ENCODE results near the gene SLC13A3. TPM values are rescaled to one million over a fixed set of nuclear protein-coding genes. Genes with fewer than 3 reads are reported as not detected.

SLC13A3 gene
- total RNA-seq, 5 donors from 2014 or later (not counting 1 experiment from before 2014, with no cell fraction given) = 0.16 to 0.49 (median 0.33) TPM; not detected in 1

DNA sequence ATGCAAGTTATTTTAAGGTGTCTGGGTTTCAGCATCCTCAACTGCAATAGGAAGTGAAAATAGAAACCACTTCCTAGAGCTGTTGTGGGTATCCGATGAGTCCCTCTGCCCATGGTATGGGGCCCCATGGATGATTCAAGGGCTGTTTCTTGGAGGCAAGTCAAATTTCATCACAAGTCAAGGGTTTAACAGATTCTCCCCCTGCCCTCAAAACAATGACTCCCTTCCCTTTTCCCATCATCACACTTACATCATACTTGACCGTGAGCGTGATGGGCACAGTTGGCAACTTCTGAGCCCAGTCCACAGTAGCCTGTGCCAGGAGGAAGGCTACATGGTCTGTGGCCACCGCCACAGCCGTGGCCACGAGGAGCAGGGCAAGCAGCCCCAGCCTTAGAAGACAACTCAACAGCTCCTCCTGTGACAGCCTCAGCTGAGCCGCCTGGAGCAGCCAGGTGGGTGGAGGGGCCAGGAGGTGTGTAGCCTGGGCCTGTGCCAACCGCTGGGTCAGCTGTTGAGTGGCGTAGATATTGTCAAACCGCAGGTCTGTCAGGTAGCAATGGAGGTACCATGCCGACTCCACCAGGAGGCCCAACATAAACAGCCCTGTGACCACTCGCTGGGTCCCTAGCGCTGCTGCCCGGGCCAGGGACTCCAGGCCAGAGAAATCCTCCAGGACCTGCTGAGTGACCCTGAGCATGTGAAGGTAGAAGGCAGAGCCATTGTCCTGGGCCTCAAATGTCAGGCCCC, 106.0 kb downstream of the SLC13A3 start:
- H3K4me3 ChIP-seq (ENCODE audit: control insufficient read depth in 1 of 2, extremely low read depth in 1 of 2, low read length in 1 of 2) = no peak overlapping the region
- H3K27ac ChIP-seq (ENCODE audit: low read length) = no peak overlapping the region
- no peaks in the 10 kb centered on the region for H3K36me3 Mint-ChIP-seq
- H3K4me1 ChIP-seq (ENCODE audit: control insufficient read depth in 1 of 2, extremely low read depth in 1 of 2, insufficient read depth in 2 of 2, low read length in 2 of 2) = peaks cover 4 to 18% of the 10 kb centered on the region in 2 experiments
- ATAC-seq (replicated peaks in 1 of 4) (peak; percentile 31 to 64 (median 51)), DNase-seq (peak in 3 of 35 experiments; percentile 2 to 14 (median 6))
- peaks cover 2 to 12% of the 10 kb centered on the region in 2 experiments for H3K27me3 ChIP-seq (replicated peaks in 1 of 2; ENCODE audit: control insufficient read depth in 2 of 2, extremely low read depth in 1 of 2, insufficient read depth in 2 of 2, low read length in 1 of 2)
- H3K9me3 Mint-ChIP-seq = no peaks in the 10 kb centered on the region
- POLR2A ChIA-PET = no interaction called here
- peaks cover 5 to 12% of the 10 kb centered on the region in 2 donors for H3K27me3 Mint-ChIP-seq
- peaks cover 0 to 8% (median 6%) of the 10 kb centered on the region in 3 donors for H3K4me1 Mint-ChIP-seq
- no peak overlapping the region for H3K27ac Mint-ChIP-seq
- no peaks in the 10 kb centered on the region for H3K36me3 ChIP-seq (ENCODE audit: control insufficient read depth in 2 of 2, extremely low read depth in 1 of 2, insufficient read depth in 1 of 2, low read length in 1 of 2)
- 61% methylated on average over 9 of the region's 14 CpGs for WGBS (ENCODE audit: insufficient coverage)
- H3K4me3 Mint-ChIP-seq = no peak overlapping the region
- no peaks in the 10 kb centered on the region for H3K9me3 ChIP-seq
- CTCF ChIA-PET = no interaction called here

DNA sequence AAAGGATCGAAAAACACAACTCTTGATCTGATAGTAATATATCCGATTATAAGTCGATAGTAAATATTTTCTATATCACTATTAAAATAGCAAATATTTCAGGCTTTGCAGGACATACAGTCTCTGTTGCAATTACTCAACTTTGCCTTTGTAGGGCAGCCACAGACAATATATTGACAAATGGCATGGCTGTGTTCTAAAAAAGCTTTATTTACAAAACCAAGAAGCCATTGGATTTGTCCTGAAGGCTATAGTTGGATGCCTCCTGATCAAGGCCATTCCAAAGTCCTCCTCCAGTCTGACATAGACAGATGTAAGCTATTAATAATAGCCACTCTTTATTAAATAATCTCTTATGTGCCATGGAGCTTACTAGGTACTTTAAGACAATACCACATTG, 106.7 kb downstream of the SLC13A3 start:
- Mint-ChIP-seq H3K4me3 (no peak overlapping the region), H3K27ac (no peak overlapping the region)
- POLR2A ChIA-PET = interaction anchor here in 1 of 2 donors (0.5 kb wide), 1 partner anchor 38 kb away, joined by 10 read pairs; no protein-coding TSS in a partner anchor

GRCh38 chr20:46543959-46544358, 107.3 kb downstream of the SLC13A3 start:
- no peaks in the 10 kb centered on the region for H3K9me3 ChIP-seq
- peaks cover 10 to 16% of the 10 kb centered on the region in 2 donors for H3K27me3 Mint-ChIP-seq
- H3K9me3 Mint-ChIP-seq = no peaks in the 10 kb centered on the region
- no peaks in the 10 kb centered on the region for H3K36me3 ChIP-seq (ENCODE audit: control insufficient read depth in 2 of 2, extremely low read depth in 1 of 2, insufficient read depth in 1 of 2, low read length in 1 of 2)
- peaks cover 4 to 12% of the 10 kb centered on the region in 2 experiments for H3K27me3 ChIP-seq (replicated peaks in 1 of 2; ENCODE audit: control insufficient read depth in 2 of 2, extremely low read depth in 1 of 2, insufficient read depth in 2 of 2, low read length in 1 of 2)
- no peak for DNase-seq
- no peak overlapping the region for H3K4me3 Mint-ChIP-seq
- H3K4me1 ChIP-seq (ENCODE audit: control insufficient read depth in 1 of 2, extremely low read depth in 1 of 2, insufficient read depth in 2 of 2, low read length in 2 of 2) = peaks cover 4 to 18% of the 10 kb centered on the region in 2 experiments
- H3K4me1 Mint-ChIP-seq = peaks cover 0 to 8% (median 6%) of the 10 kb centered on the region in 3 donors
- ChIA-PET CTCF (no interaction called here), POLR2A (no interaction called here)
- H3K27ac ChIP-seq (ENCODE audit: low read length) = no peak overlapping the region
- ATAC-seq (replicated peaks in 1 of 4) = no peak
- no peak overlapping the region for H3K4me3 ChIP-seq (ENCODE audit: control insufficient read depth in 1 of 2, extremely low read depth in 1 of 2, low read length in 1 of 2)
- H3K27ac Mint-ChIP-seq = no peak overlapping the region
- no CpG with 5 or more reads among the region's 1 CpG for WGBS (ENCODE audit: insufficient coverage)
- H3K36me3 Mint-ChIP-seq = no peaks in the 10 kb centered on the region

More for the DNA sequence above, 106.7 kb downstream of the SLC13A3 start:
- H3K9me3 Mint-ChIP-seq = no peaks in the 10 kb centered on the region
- no peak for DNase-seq
- Histone ChIP-seq H3K27ac (ENCODE audit: low read length) (no peak overlapping the region), H3K36me3 (ENCODE audit: control insufficient read depth in 2 of 2, extremely low read depth in 1 of 2, insufficient read depth in 1 of 2, low read length in 1 of 2) (no peaks in the 10 kb centered on the region), H3K4me3 (ENCODE audit: control insufficient read depth in 1 of 2, extremely low read depth in 1 of 2, low read length in 1 of 2) (no peak overlapping the region), H3K4me1 (ENCODE audit: control insufficient read depth in 1 of 2, extremely low read depth in 1 of 2, insufficient read depth in 2 of 2, low read length in 2 of 2) (peaks cover 4 to 18% of the 10 kb centered on the region in 2 experiments), H3K27me3 (replicated peaks in 1 of 2; ENCODE audit: control insufficient read depth in 2 of 2, extremely low read depth in 1 of 2, insufficient read depth in 2 of 2, low read length in 1 of 2) (peaks cover 2 to 12% of the 10 kb centered on the region in 2 experiments), H3K9me3 (no peaks in the 10 kb centered on the region)
- WGBS (ENCODE audit: insufficient coverage) = no CpG with 5 or more reads among the region's 3 CpGs
- CTCF ChIA-PET = interaction anchor here in 1 of 2 donors (0.5 kb wide), 1 partner anchor 30 kb away, joined by 3 read pairs; no protein-coding TSS in a partner anchor
- H3K27me3 Mint-ChIP-seq = peaks cover 5 to 12% of the 10 kb centered on the region in 2 donors
- H3K4me1 Mint-ChIP-seq = peaks cover 0 to 8% (median 6%) of the 10 kb centered on the region in 3 donors
- H3K36me3 Mint-ChIP-seq = no peaks in the 10 kb centered on the region
- no peak for ATAC-seq (replicated peaks in 1 of 4)

DNA sequence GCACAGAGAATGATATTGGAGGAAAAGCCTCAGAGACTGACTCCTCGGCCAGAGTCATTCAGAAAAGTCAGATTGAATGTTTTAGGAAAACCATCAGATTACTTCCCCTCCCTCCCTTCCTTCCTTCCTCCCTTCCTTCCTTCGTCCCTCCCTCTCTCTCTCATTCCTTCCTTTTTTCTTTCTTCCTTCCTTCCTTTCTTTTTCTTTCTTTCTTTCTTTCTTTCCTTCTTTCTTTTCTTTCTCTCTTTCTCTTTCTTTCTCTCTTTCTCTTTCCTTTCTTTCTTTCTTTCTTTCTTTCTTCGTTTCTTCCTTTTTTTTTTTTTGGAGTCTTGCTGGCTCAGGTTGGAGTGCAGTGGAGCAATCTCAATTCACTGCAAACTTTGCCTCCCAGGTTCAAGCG, 108.2 kb downstream of the SLC13A3 start:
- WGBS (ENCODE audit: insufficient coverage) = 79% methylated on average over 1 of the region's 4 CpGs
- H3K4me1 ChIP-seq (ENCODE audit: control insufficient read depth in 1 of 2, extremely low read depth in 1 of 2, insufficient read depth in 2 of 2, low read length in 2 of 2) = peaks cover 4 to 18% of the 10 kb centered on the region in 2 experiments
- ATAC-seq (replicated peaks in 1 of 4) (no peak), DNase-seq (no peak)
- peaks cover 5 to 12% of the 10 kb centered on the region in 2 experiments for H3K27me3 ChIP-seq (replicated peaks in 1 of 2; ENCODE audit: control insufficient read depth in 2 of 2, extremely low read depth in 1 of 2, insufficient read depth in 2 of 2, low read length in 1 of 2)
- peaks cover 0 to 8% (median 6%) of the 10 kb centered on the region in 3 donors for H3K4me1 Mint-ChIP-seq
- no peak overlapping the region for H3K4me3 ChIP-seq (ENCODE audit: control insufficient read depth in 1 of 2, extremely low read depth in 1 of 2, low read length in 1 of 2)
- no peaks in the 10 kb centered on the region for H3K36me3 ChIP-seq (ENCODE audit: control insufficient read depth in 2 of 2, extremely low read depth in 1 of 2, insufficient read depth in 1 of 2, low read length in 1 of 2)
- no peaks in the 10 kb centered on the region for H3K9me3 ChIP-seq
- no peaks in the 10 kb centered on the region for H3K36me3 Mint-ChIP-seq
- no peaks in the 10 kb centered on the region for H3K9me3 Mint-ChIP-seq
- ChIA-PET CTCF (no interaction called here), POLR2A (no interaction called here)
- H3K4me3 Mint-ChIP-seq = no peak overlapping the region
- peaks cover 13 to 24% of the 10 kb centered on the region in 2 donors for H3K27me3 Mint-ChIP-seq
- no peak overlapping the region for H3K27ac ChIP-seq (ENCODE audit: low read length)
- no peak overlapping the region for H3K27ac Mint-ChIP-seq

DNA sequence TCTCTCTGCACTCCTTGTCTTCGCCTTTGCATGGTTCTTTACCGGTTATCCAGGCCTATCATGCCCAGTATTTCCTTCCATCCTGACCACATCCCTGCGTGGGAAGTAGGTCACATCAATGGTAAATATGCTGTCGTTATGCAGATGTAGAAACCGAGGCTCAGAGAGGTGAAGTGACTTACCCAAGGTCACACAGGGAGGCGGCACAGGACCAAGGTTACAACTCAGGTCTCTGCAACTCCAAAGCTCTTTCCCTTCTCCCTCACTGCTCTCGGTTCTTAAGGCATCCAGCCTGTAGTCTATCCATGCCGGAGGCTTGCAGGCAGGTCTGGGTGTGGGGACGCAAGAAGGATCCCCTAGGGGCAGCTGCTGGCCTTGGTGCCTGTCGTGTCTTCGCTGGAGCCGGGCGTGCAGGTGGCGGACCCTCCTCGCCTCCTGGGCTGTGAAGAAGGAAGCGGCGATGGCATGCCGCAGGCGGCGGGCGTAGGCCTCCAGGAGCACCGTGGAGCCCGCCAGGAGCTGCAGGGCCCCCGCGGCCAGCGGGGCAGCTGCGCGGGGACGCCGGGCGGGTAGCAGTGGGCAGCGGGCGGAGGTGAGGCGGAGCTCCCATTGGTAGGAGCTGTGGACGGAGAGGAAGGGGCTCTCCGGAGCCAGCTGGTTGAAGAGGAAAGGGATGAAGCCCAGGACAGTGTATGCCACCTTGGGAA, 109.9 kb downstream of the SLC13A3 start:
- H3K27me3 Mint-ChIP-seq = peaks cover 17 to 29% of the 10 kb centered on the region in 2 donors
- H3K9me3 Mint-ChIP-seq = no peaks in the 10 kb centered on the region
- H3K4me3 ChIP-seq (ENCODE audit: control insufficient read depth in 1 of 2, extremely low read depth in 1 of 2, low read length in 1 of 2) = no peak overlapping the region
- H3K36me3 Mint-ChIP-seq = no peaks in the 10 kb centered on the region
- H3K27ac ChIP-seq (ENCODE audit: low read length) = no peak overlapping the region
- peaks cover 5 to 23% of the 10 kb centered on the region in 2 experiments for H3K27me3 ChIP-seq (replicated peaks in 1 of 2; ENCODE audit: control insufficient read depth in 2 of 2, extremely low read depth in 1 of 2, insufficient read depth in 2 of 2, low read length in 1 of 2)
- H3K4me1 Mint-ChIP-seq = peaks cover 0 to 8% (median 6%) of the 10 kb centered on the region in 3 donors
- no peaks in the 10 kb centered on the region for H3K9me3 ChIP-seq
- 79% methylated on average over 34 of the region's 36 CpGs for WGBS (ENCODE audit: insufficient coverage)
- no peak for DNase-seq
- H3K4me1 ChIP-seq (ENCODE audit: control insufficient read depth in 1 of 2, extremely low read depth in 1 of 2, insufficient read depth in 2 of 2, low read length in 2 of 2) = peaks cover 4 to 16% of the 10 kb centered on the region in 2 experiments
- no peak for ATAC-seq (replicated peaks in 1 of 4)
- no peak overlapping the region for H3K4me3 Mint-ChIP-seq
- CTCF ChIA-PET = no interaction called here
- POLR2A ChIA-PET = no interaction called here
- H3K27ac Mint-ChIP-seq = no peak overlapping the region
- no peaks in the 10 kb centered on the region for H3K36me3 ChIP-seq (ENCODE audit: control insufficient read depth in 2 of 2, extremely low read depth in 1 of 2, insufficient read depth in 1 of 2, low read length in 1 of 2)

DNA sequence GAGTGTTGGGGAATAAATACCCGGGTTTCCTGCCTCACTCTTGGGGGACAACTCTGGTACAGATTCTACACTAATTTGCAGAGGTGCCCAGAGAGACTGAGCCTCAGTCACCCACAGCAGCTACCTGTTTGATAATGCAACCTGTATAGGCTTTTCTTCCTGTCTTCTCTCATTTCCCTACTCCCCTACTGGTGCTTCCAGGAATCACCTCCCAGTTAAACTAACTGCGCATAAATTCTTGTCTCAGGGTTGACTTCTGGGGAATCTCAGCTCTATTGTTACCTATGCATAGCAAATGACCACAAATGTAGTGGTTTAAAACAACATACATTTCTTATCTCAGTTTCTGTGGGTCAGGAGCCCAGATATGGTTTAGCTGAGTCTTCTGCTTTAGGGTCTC, 112.1 kb downstream of the SLC13A3 start:
- Histone ChIP-seq H3K4me1 (ENCODE audit: control insufficient read depth in 1 of 2, extremely low read depth in 1 of 2, insufficient read depth in 2 of 2, low read length in 2 of 2) (no peaks in the 10 kb centered on the region), H3K27me3 (replicated peaks in 1 of 2; ENCODE audit: control insufficient read depth in 2 of 2, extremely low read depth in 1 of 2, insufficient read depth in 2 of 2, low read length in 1 of 2) (peaks cover 5 to 15% of the 10 kb centered on the region in 2 experiments), H3K36me3 (ENCODE audit: control insufficient read depth in 2 of 2, extremely low read depth in 1 of 2, insufficient read depth in 1 of 2, low read length in 1 of 2) (no peaks in the 10 kb centered on the region), H3K27ac (ENCODE audit: low read length) (no peak overlapping the region), H3K9me3 (no peaks in the 10 kb centered on the region), H3K4me3 (ENCODE audit: control insufficient read depth in 1 of 2, extremely low read depth in 1 of 2, low read length in 1 of 2) (no peak overlapping the region)
- Mint-ChIP-seq H3K4me3 (no peak overlapping the region), H3K36me3 (no peaks in the 10 kb centered on the region), H3K27ac (no peak overlapping the region), H3K9me3 (no peaks in the 10 kb centered on the region), H3K4me1 (no peaks in the 10 kb centered on the region), H3K27me3 (peaks cover 19 to 29% of the 10 kb centered on the region in 2 donors)
- DNase-seq = no peak
- 100% methylated on average over 1 of the region's 2 CpGs for WGBS (ENCODE audit: insufficient coverage)
- POLR2A ChIA-PET = no interaction called here
- ATAC-seq (replicated peaks in 1 of 4) = no peak
- CTCF ChIA-PET = no interaction called here
